Lower lobe of right lung (tissue), 2 donors: ENCODE data around the gene FHOD1. TPM values are rescaled to one million over a fixed set of nuclear protein-coding genes. Genes with fewer than 3 reads are reported as not detected.

Source experiments
- ATAC-seq, 2 donors: fragments of 200-7000 bp; cut with Tn5 transposase; one replicate each; pipeline ENCODE4 v1.9.1; 2020 to 2022; ENCODE audit warnings: mild to moderate bottlenecking in 2 of 2, moderate library complexity in 2 of 2
- DNase-seq: peaks from one replicate; pipeline ENCODE4 v3.0.0-alpha.2; 2020
- H3K27ac ChIP-seq: fragments of 200-600 bp; one replicate; pipeline ENCODE4 v1.8.0; 2022
- H3K27me3 ChIP-seq: fragments of 200-600 bp; one replicate; pipeline ENCODE4 v1.8.0; 2022; ENCODE audit warnings: low read depth
- H3K36me3 ChIP-seq: fragments of 200-600 bp; one replicate; pipeline ENCODE4 v1.8.0; 2022; ENCODE audit warnings: mild to moderate bottlenecking
- H3K4me1 ChIP-seq: fragments of 200-600 bp; one replicate; pipeline ENCODE4 v1.8.0; 2022
- H3K4me3 ChIP-seq: fragments of 200-600 bp; one replicate; pipeline ENCODE4 v1.8.0; 2022; ENCODE audit warnings: mild to moderate bottlenecking
- H3K9me3 ChIP-seq: fragments of 200-600 bp; one replicate; pipeline ENCODE4 v1.8.0; 2022
- CTCF ChIP-seq: fragments of 200-600 bp; IDR thresholded peaks from one replicate; pipeline ENCODE4 v1.8.0; 2022; ENCODE audit warnings: antibody characterized with exemption, mild to moderate bottlenecking
- intact Hi-C: fragments of 100-400 bp; cut with DNase I; formaldehyde crosslinking; loops from one replicate; pipeline ENCODE4 v1.11.0; 2022
- long read RNA-seq: library from polyadenylated mRNA; unstranded; transcript quantifications from one replicate; pipeline ENCODE4 v2.0.0, GENCODE V29; 2021
- total RNA-seq: library from RNA; stranded (reverse); fragmentation: NEBNext Ultra II Directional; extraction: Animal tissue kit (Norgen Biotek cat#: 25700); gene quantifications from one replicate; pipeline ENCODE4 v1.2.1, GENCODE V29; 2021
- donor health status: DM: no; HTN: yes; CAD: no; lungs with severe emphysema.

Gene FHOD1
- 67.7 TPM for total RNA-seq
- long read RNA-seq, transcript FHOD1-201 (22 exons, 3,990 nt): major isoform, 8 of 58 reads
- long read RNA-seq, partial matches to known transcripts: 32 of 58 reads
- long read RNA-seq, other reads (novel, unspliced or antisense): 16 of 58 reads

GRCh38 chr16:67247192-67248072, at the start of gene FHOD1:
Gene FHOD1, minus strand, starts transcription at chr16:67247481. Its CDS starts 71 bp downstream, at chr16:67247410.
- no peak for TF ChIP-seq CTCF
- intact Hi-C loops: no loop called here
- H3K4me1 ChIP-seq: peaks cover 58% of the 10 kb centered on the region
- DNase-seq (peak; percentile 99), ATAC-seq (peak; percentile 90 to 93)
- peak within 1 kb of the TSS; percentile 93 for H3K27ac ChIP-seq
- peaks cover 11% of the 10 kb centered on the region for H3K27me3 ChIP-seq
- no peaks in the 10 kb centered on the region for H3K9me3 ChIP-seq
- no peaks in the 10 kb centered on the region for H3K36me3 ChIP-seq
- H3K4me3 ChIP-seq: peak within 1 kb of the TSS; percentile 99

DNA sequence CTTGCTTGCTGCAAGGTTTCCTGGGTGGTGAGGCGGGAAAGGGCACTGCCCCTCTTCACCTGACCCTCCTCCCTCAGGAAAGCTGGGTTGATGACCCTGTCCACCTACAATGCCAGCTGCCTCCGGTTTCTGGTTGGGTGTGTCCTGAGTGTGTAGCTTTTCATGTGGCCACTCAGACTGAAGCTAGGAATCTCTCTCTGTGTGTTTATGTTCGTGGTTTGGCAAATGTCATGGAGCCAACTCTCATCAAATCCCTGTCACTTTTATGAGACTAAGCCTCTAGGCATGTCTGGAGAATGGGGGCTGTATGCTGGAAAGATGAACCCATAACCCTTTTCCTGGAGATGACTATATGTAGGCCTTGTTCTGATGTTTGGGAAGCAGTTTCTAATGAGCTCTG, 49.1 kb upstream of the FHOD1 start:
- Histone ChIP-seq H3K4me1 (no peaks in the 10 kb centered on the region), H3K4me3 (no peak overlapping the region), H3K9me3 (no peaks in the 10 kb centered on the region), H3K27me3 (no peaks in the 10 kb centered on the region), H3K36me3 (no peaks in the 10 kb centered on the region), H3K27ac (no peak overlapping the region)
- intact Hi-C loops: no loop called here
- no peak for ATAC-seq
- no peak for TF ChIP-seq CTCF
- no peak for DNase-seq

GRCh38 chr16:67294938-67295361, 47.7 kb upstream of the FHOD1 start:
- no peaks in the 10 kb centered on the region for H3K4me1 ChIP-seq
- no peaks in the 10 kb centered on the region for H3K9me3 ChIP-seq
- no peak for ATAC-seq
- no peaks in the 10 kb centered on the region for H3K36me3 ChIP-seq
- H3K27ac ChIP-seq: no peak overlapping the region
- no peak overlapping the region for H3K4me3 ChIP-seq
- H3K27me3 ChIP-seq: no peaks in the 10 kb centered on the region
- intact Hi-C loops: no loop called here
- no peak for TF ChIP-seq CTCF
- DNase-seq: peak; percentile 3

GRCh38 chr16:67294171-67294757, 47.0 kb upstream of the FHOD1 start:
- Histone ChIP-seq H3K4me3 (no peak overlapping the region), H3K27ac (no peak overlapping the region), H3K4me1 (no peaks in the 10 kb centered on the region), H3K27me3 (no peaks in the 10 kb centered on the region), H3K36me3 (no peaks in the 10 kb centered on the region), H3K9me3 (no peaks in the 10 kb centered on the region)
- ATAC-seq: no peak
- no peak for TF ChIP-seq CTCF
- intact Hi-C loops: no loop called here
- DNase-seq: peak; percentile 2

DNA sequence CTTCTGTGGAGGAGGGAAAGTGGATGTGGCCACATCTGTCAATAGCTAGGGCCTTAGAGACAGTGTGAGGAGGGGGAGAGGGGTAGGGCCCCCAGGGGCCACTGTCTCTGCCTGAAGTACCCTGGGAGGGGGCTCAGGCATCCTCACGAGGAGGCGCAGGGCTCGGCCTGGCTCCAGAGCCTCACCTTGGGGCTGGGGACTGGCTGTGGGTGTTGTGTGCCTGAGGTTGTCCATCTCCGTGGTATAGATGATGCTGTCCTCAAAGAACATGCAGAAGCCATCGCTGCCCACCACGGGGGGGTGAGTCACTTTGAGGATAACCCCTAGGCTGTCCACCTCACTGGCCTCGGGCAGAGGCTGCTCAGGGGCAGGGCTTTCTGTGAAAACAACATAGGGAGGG, 44.2 kb upstream of the FHOD1 start:
- ATAC-seq (no peak), DNase-seq (no peak)
- no peaks in the 10 kb centered on the region for H3K4me1 ChIP-seq
- no peak for TF ChIP-seq CTCF
- peaks cover 4% of the 10 kb centered on the region for H3K36me3 ChIP-seq
- intact Hi-C loops: no loop called here
- H3K27me3 ChIP-seq: no peaks in the 10 kb centered on the region
- no peaks in the 10 kb centered on the region for H3K9me3 ChIP-seq
- H3K27ac ChIP-seq: no peak overlapping the region
- no peak overlapping the region for H3K4me3 ChIP-seq
